ENCODE data around the gene DUT. TPM values are rescaled to one million over a fixed set of nuclear protein-coding genes. Genes with fewer than 3 reads are reported as not detected.
A peak's percentile ranks its signal among the peaks of the same experiment; 100 is the strongest.

DUT gene
- total and polyA plus RNA-seq, 2 experiments from 2014 or later: 82.5 to 420 TPM

GRCh38 chr15:48384616-48385015, 53.4 kb downstream of the DUT start (continued):
- TF ChIP-seq REST (IDR thresholded peaks at IDR 0.05; ENCODE audit: unreplicated experiment): no peak
- TF ChIP-seq CREB1 (CRISPR knock-in tag; IDR thresholded peaks at IDR 0.05; ENCODE audit: low read depth): no peak
- TF ChIP-seq EZH2phosphoT487 (IDR thresholded peaks at IDR 0.05; ENCODE audit: unreplicated experiment): no peak

GRCh38 chr15:48385031-48385830, 54.0 kb downstream of the DUT start:
- Mint-ChIP-seq H3K27ac (no peak overlapping the region), H3K27me3 (ENCODE audit: insufficient read depth, low read depth, poor library complexity) (peaks cover 1% of the 10 kb centered on the region), H3K36me3 (ENCODE audit: low read depth) (no peaks in the 10 kb centered on the region), H3K9me3 (no peaks in the 10 kb centered on the region), H3K4me3 (no peak overlapping the region), H3K4me1 (peaks cover 4% of the 10 kb centered on the region; the same call in 1 of the 3 replicates)
- peaks cover 24% of the 10 kb centered on the region; the same call in 1 of the 2 replicates for H3K9me2 ChIP-seq (ENCODE audit: insufficient read depth)
- H3K4me2 ChIP-seq: no peak overlapping the region
- H3K4me1 ChIP-seq (ENCODE audit: insufficient read depth): no peaks in the 10 kb centered on the region
- TF ChIP-seq EZH2phosphoT487 (IDR thresholded peaks at IDR 0.05; ENCODE audit: unreplicated experiment): no peak
- no peak for TF ChIP-seq NANOG (IDR thresholded peaks at IDR 0.05; ENCODE audit: borderline replicate concordance)
- TF ChIP-seq EZH2 (IDR thresholded peaks at IDR 0.05; ENCODE audit: low read depth, unreplicated experiment): no peak
- TF ChIP-seq ZNF331 (CRISPR knock-in tag; IDR thresholded peaks at IDR 0.05; ENCODE audit: low read depth): no peak
- no peaks in the 10 kb centered on the region for H4K20me1 ChIP-seq (replicated peaks; ENCODE audit: insufficient read depth)
- no peaks in the 10 kb centered on the region for H3K27me3 ChIP-seq (ENCODE audit: insufficient read depth)
- no peak overlapping the region for H3K27ac ChIP-seq (ENCODE audit: low read depth)
- H3F3A ChIP-seq (replicated peaks; ENCODE audit: low read depth): no peaks in the 10 kb centered on the region
- no peaks in the 10 kb centered on the region for H3K79me2 ChIP-seq (replicated peaks; ENCODE audit: insufficient read depth)
- no peaks in the 10 kb centered on the region for H3K36me3 ChIP-seq (ENCODE audit: insufficient read depth)
- no peak overlapping the region for H2AFZ ChIP-seq
- no peak for ATAC-seq
- H3K4me3 ChIP-seq: no peak overlapping the region
- DNase-seq (ENCODE audit: low spot score): no peak

- Mint-ChIP-seq H3K36me3 (ENCODE audit: low read depth) (no peaks in the 10 kb centered on the region), H3K9me3 (no peaks in the 10 kb centered on the region), H3K4me3 (no peak overlapping the region), H3K4me1 (peaks cover 4% of the 10 kb centered on the region; the same call in 1 of the 3 replicates), H3K27ac (no peak overlapping the region), H3K27me3 (ENCODE audit: insufficient read depth, low read depth, poor library complexity) (peaks cover 1% of the 10 kb centered on the region)
- H3K4me1 ChIP-seq (ENCODE audit: insufficient read depth): no peaks in the 10 kb centered on the region
- H3K27me3 ChIP-seq (ENCODE audit: insufficient read depth): no peaks in the 10 kb centered on the region
- peak overlapping the region; percentile 69; the same call in 1 of the 2 replicates for H2AFZ ChIP-seq
- H3K36me3 ChIP-seq (ENCODE audit: insufficient read depth): no peaks in the 10 kb centered on the region
- H3K4me3 ChIP-seq: no peak overlapping the region
- no peak overlapping the region for H3K27ac ChIP-seq (ENCODE audit: low read depth)
- H3K79me2 ChIP-seq (replicated peaks; ENCODE audit: insufficient read depth): no peaks in the 10 kb centered on the region
- TF ChIP-seq ETS1 (IDR thresholded peaks at IDR 0.05) (no peak), EZH2phosphoT487 (IDR thresholded peaks at IDR 0.05; ENCODE audit: unreplicated experiment) (no peak), ZNF331 (CRISPR knock-in tag; IDR thresholded peaks at IDR 0.05; ENCODE audit: low read depth) (no peak)
- no peak overlapping the region for H3K4me2 ChIP-seq
- DNase-seq (ENCODE audit: low spot score): no peak
- no peaks in the 10 kb centered on the region for H4K20me1 ChIP-seq (replicated peaks; ENCODE audit: insufficient read depth)
- no peak for ATAC-seq
- no peaks in the 10 kb centered on the region for H3F3A ChIP-seq (replicated peaks; ENCODE audit: low read depth)
- H3K9me2 ChIP-seq (ENCODE audit: insufficient read depth): peaks cover 18% of the 10 kb centered on the region; the same call in 1 of the 2 replicates
These were observed 57.0 kb downstream of the DUT start for GRCh38 chr15:48388016-48388851.
